Calu3 (cell line): Measurements from ENCODE around the gene ITIH3. TPM values are rescaled to one million over a fixed set of nuclear protein-coding genes. Genes with fewer than 3 reads are reported as not detected.

Experiments
- BruUV-seq: library from RNA; stranded (reverse); fragments of 400-500 nt; replicated peaks from 2 replicates; lab custom pipeline; 2021; lab: Mats Ljungman, UMichigan
- CTCF ChIA-PET: fragments of 300-600 bp; sonication (Branson Sonifier 250); formaldehyde crosslinking; loops from one replicate; lab custom pipeline; 2022; ENCODE audit warnings: antibody characterized with exemption; lab: Charles Lee
- DNase-seq: peaks from one replicate; pipeline ENCODE4 v3.0.0; 2022
- H3K27ac Mint-ChIP-seq: one replicate; pipeline ENCODE4 v1.8.0; 2022; ENCODE audit warnings: mixed read lengths; ENCODE audit not compliant: unreplicated experiment
- H3K27me3 Mint-ChIP-seq: one replicate; pipeline ENCODE4 v1.8.0; 2022; ENCODE audit warnings: mixed read lengths; ENCODE audit not compliant: unreplicated experiment
- H3K36me3 Mint-ChIP-seq: one replicate; pipeline ENCODE4 v1.8.0; 2022; ENCODE audit warnings: mild to moderate bottlenecking, moderate library complexity, mixed read lengths; ENCODE audit not compliant: insufficient read depth, unreplicated experiment
- H3K4me1 Mint-ChIP-seq: one replicate; pipeline ENCODE4 v1.8.0; 2022; ENCODE audit warnings: mild to moderate bottlenecking, low read depth, mixed read lengths; ENCODE audit not compliant: unreplicated experiment
- H3K4me3 Mint-ChIP-seq: one replicate; pipeline ENCODE4 v1.8.0; 2022; ENCODE audit warnings: mild to moderate bottlenecking, low read depth, moderate library complexity, mixed read lengths; ENCODE audit not compliant: unreplicated experiment
- H3K9me3 Mint-ChIP-seq: one replicate; pipeline ENCODE4 v1.8.0; 2022; ENCODE audit warnings: low read depth, mixed read lengths; ENCODE audit not compliant: unreplicated experiment
- intact Hi-C: fragments of 100-400 bp; cut with micrococcal nuclease; formaldehyde crosslinking; loops from one replicate; pipeline ENCODE4 v1.10.0; 2022; ENCODE audit not compliant: unreplicated experiment
- total RNA-seq: library from RNA; stranded (reverse); gene quantifications from 2 replicates; pipeline ENCODE4 v1.2.3, GENCODE V29; 2022
- TF ChIP-seq, protein P1 (sequence below): fragments of 200-600 bp; IDR thresholded peaks from one replicate; pipeline ENCODE4 v1.8.0; 2022; ENCODE audit warnings: antibody characterized with exemption; ENCODE audit not compliant: unreplicated experiment

ITIH3 gene
- total RNA-seq, 1 experiment from 2014 or later, result not detected

DNA sequence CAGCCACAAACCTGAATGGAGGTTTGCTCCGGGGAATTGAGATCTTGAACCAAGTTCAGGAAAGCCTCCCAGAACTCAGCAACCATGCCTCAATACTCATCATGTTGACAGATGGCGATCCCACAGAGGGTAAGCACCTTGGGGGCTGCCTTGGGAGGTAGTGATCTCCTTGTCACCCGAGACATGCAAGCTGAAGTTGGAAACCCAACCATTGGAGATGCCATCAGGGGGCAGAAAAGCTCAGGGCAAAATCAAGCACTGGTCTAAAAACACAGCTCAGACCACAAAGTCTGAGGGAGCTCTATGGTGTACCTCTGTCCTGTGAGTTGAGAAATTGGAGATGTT lies 11.4 kb upstream of the ITIH3 start:
- Mint-ChIP-seq H3K9me3 (no peaks in the 10 kb centered on the region), H3K27ac (no peak overlapping the region), H3K36me3 (no peaks in the 10 kb centered on the region), H3K4me3 (no peak overlapping the region), H3K4me1 (peaks cover 4% of the 10 kb centered on the region), H3K27me3 (peaks cover 59% of the 10 kb centered on the region)
- CTCF ChIA-PET, result no interaction called here
- no peak for DNase-seq
- intact Hi-C loops, result no loop called here
- no TSS peak for BruUV-seq
- TF ChIP-seq, protein P1, sequence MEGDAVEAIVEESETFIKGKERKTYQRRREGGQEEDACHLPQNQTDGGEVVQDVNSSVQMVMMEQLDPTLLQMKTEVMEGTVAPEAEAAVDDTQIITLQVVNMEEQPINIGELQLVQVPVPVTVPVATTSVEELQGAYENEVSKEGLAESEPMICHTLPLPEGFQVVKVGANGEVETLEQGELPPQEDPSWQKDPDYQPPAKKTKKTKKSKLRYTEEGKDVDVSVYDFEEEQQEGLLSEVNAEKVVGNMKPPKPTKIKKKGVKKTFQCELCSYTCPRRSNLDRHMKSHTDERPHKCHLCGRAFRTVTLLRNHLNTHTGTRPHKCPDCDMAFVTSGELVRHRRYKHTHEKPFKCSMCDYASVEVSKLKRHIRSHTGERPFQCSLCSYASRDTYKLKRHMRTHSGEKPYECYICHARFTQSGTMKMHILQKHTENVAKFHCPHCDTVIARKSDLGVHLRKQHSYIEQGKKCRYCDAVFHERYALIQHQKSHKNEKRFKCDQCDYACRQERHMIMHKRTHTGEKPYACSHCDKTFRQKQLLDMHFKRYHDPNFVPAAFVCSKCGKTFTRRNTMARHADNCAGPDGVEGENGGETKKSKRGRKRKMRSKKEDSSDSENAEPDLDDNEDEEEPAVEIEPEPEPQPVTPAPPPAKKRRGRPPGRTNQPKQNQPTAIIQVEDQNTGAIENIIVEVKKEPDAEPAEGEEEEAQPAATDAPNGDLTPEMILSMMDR, result no peak

DNA sequence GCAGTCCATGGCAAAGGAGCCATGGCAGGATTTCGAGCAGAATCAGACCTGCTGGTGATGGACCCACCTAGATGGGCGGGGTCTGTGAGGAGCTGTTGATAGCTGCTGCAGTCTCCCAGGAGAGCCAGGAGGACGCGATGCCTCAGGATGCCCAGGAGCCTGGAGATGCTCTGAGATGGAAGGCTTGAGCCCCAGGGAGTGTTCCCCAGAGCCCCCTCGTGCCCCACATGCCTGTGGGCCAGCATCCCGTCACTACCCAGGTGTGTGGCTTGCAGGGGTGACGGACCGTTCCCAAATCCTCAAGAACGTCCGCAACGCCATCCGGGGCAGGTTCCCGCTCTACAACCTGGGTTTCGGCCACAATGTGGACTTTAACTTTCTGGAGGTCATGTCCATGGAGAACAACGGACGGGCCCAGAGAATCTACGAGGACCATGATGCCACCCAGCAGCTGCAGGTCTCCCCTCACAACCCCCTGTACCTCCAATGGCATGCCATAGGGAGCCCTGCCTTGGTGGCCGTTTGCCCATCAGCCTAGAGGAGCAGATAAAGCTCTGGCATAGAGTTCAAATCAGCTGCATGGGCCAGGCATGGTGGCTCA lies 10.5 kb upstream of the ITIH3 start:
- no peaks in the 10 kb centered on the region for H3K36me3 Mint-ChIP-seq
- no peak for DNase-seq
- H3K4me1 Mint-ChIP-seq, result no peaks in the 10 kb centered on the region
- H3K27me3 Mint-ChIP-seq, result peaks cover 69% of the 10 kb centered on the region
- CTCF ChIA-PET, result no interaction called here
- TF ChIP-seq, protein P1, result no peak
- intact Hi-C loops, result no loop called here
- no peak overlapping the region for H3K27ac Mint-ChIP-seq
- BruUV-seq, result no TSS peak
- H3K4me3 Mint-ChIP-seq, result no peak overlapping the region
- H3K9me3 Mint-ChIP-seq, result no peaks in the 10 kb centered on the region

DNA sequence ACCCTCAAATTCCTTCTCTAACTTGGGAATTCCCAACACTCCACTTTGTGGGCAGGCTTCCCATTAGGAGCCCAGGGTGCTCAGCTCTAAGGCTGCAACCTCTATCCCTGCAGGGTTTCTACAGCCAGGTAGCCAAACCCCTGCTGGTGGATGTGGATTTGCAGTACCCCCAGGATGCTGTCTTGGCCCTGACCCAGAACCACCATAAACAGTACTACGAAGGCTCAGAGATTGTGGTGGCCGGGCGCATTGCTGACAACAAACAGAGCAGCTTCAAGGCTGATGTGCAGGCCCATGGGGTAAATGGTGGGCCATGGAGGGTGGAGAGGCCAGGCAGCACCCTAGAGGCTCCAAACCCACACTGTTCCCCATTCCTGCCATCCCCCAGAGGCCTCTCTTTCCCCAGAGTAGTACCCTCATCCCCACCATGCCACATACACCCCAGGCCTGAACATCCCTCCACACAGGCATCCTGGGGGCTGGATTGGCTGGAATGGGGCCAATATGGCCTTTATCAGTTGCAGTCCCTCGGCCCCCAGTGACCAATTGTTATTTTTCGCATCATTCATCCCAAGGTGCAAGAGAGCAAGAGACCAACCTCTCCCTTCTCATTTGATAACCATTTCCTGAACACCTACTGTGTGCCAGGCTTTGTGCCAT lies 9.5 kb upstream of the ITIH3 start:
- no peaks in the 10 kb centered on the region for H3K9me3 Mint-ChIP-seq
- CTCF ChIA-PET, result no interaction called here
- H3K4me3 Mint-ChIP-seq, result no peak overlapping the region
- no peak for DNase-seq
- H3K4me1 Mint-ChIP-seq, result no peaks in the 10 kb centered on the region
- no peak overlapping the region for H3K27ac Mint-ChIP-seq
- BruUV-seq, result no TSS peak
- TF ChIP-seq, protein P1, result no peak
- peaks cover 78% of the 10 kb centered on the region for H3K27me3 Mint-ChIP-seq
- intact Hi-C loops, result no loop called here
- no peaks in the 10 kb centered on the region for H3K36me3 Mint-ChIP-seq

DNA sequence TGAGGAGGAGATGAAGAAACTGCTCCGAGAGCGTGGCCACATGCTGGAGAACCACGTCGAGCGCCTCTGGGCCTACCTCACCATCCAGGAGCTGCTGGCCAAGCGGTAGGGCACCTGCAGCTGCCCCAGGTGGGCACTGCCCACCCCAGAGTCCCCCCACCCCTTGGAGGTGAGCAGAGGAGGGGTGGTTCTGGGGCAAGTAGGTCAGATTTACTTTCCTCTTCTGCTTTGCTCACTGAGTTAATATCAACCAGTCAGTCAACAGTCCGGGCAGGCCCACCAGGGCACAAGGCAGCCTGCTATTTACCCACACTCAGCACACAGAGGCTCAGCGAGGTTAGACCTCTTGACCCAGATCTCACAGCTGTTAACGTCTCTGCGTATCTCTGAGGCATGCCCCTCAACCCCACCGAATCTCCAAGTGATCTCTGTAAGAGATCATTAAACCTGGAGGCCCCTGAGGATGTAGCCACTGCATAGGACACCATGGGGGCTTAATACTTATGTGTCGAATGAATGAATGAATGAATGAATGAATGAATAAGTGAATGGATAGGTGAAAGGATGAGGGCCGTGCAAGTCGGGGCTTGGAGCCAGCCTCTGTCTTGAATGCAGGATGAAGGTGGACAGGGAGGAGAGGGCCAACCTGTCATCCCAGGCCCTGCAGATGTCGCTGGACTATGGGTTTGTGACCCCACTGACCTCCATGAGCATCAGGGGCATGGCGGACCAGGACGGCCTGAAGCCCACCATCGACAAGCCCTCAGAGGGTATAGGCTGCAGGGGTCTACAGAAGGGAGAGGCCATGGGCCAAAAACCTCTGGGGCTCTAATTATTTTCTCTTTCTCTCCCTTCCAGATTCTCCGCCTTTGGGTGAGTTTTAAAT lies 8.0 kb upstream of the ITIH3 start:
- Mint-ChIP-seq H3K27me3 (peaks cover 82% of the 10 kb centered on the region), H3K9me3 (no peaks in the 10 kb centered on the region), H3K4me3 (no peak overlapping the region), H3K4me1 (no peaks in the 10 kb centered on the region), H3K36me3 (no peaks in the 10 kb centered on the region), H3K27ac (no peak overlapping the region)
- intact Hi-C loops, result no loop called here
- DNase-seq, result no peak
- no TSS peak for BruUV-seq
- CTCF ChIA-PET, result no interaction called here
- TF ChIP-seq, protein P1, result no peak
